ENCODE results near the gene CNTN4. TPM values are rescaled to one million over a fixed set of nuclear protein-coding genes. Genes with fewer than 3 reads are reported as not detected.

The CNTN4 gene
- total RNA-seq, 1 experiment from 2014 or later = 0.12 TPM

- DNase-seq (ENCODE audit: unreplicated experiment) = no peak
- TF ChIP-seq CTCF (IDR thresholded peaks at IDR 0.05; ENCODE audit: unreplicated experiment) = no peak
- no peaks in the 10 kb centered on the region for H3K36me3 Mint-ChIP-seq (ENCODE audit: insufficient read depth, unreplicated experiment)
- ChIA-PET POLR2A (no interaction called here), CTCF (no interaction called here)
- H3K4me3 Mint-ChIP-seq (ENCODE audit: unreplicated experiment) = no peak overlapping the region
- peaks cover 43% of the 10 kb centered on the region for H3K27me3 Mint-ChIP-seq (ENCODE audit: insufficient read depth, unreplicated experiment)
- H3K27ac Mint-ChIP-seq (ENCODE audit: low read depth, unreplicated experiment) = no peak overlapping the region
- intact Hi-C loops (cut with micrococcal nuclease) = no loop called here
- BruUV-seq (replicated peaks) = no TSS peak
- no peaks in the 10 kb centered on the region for H3K9me3 Mint-ChIP-seq (ENCODE audit: unreplicated experiment)
- H3K4me1 Mint-ChIP-seq (ENCODE audit: insufficient read depth, unreplicated experiment) = no peaks in the 10 kb centered on the region
Measured at GRCh38 chr3:2446146-2446545, 347.5 kb downstream of the CNTN4 start.

GRCh38 chr3:2452249-2452648 is 353.6 kb downstream of the CNTN4 start:
- no peak for TF ChIP-seq CTCF (IDR thresholded peaks at IDR 0.05; ENCODE audit: unreplicated experiment)
- no TSS peak for BruUV-seq (replicated peaks)
- DNase-seq (ENCODE audit: unreplicated experiment) = no peak
- Mint-ChIP-seq H3K4me3 (ENCODE audit: unreplicated experiment) (no peak overlapping the region), H3K36me3 (ENCODE audit: insufficient read depth, unreplicated experiment) (no peaks in the 10 kb centered on the region), H3K4me1 (ENCODE audit: insufficient read depth, unreplicated experiment) (peaks cover 5% of the 10 kb centered on the region), H3K27me3 (ENCODE audit: insufficient read depth, unreplicated experiment) (peaks cover 29% of the 10 kb centered on the region), H3K9me3 (ENCODE audit: unreplicated experiment) (no peaks in the 10 kb centered on the region), H3K27ac (ENCODE audit: low read depth, unreplicated experiment) (no peak overlapping the region)
- intact Hi-C loops (cut with micrococcal nuclease) = no loop called here
- POLR2A ChIA-PET = no interaction called here
- CTCF ChIA-PET = no interaction called here

- Mint-ChIP-seq H3K4me3 (ENCODE audit: unreplicated experiment) (no peak overlapping the region), H3K4me1 (ENCODE audit: insufficient read depth, unreplicated experiment) (peaks cover 5% of the 10 kb centered on the region), H3K27me3 (ENCODE audit: insufficient read depth, unreplicated experiment) (peaks cover 49% of the 10 kb centered on the region), H3K27ac (ENCODE audit: low read depth, unreplicated experiment) (no peak overlapping the region), H3K36me3 (ENCODE audit: insufficient read depth, unreplicated experiment) (no peaks in the 10 kb centered on the region), H3K9me3 (ENCODE audit: unreplicated experiment) (no peaks in the 10 kb centered on the region)
- CTCF ChIA-PET = no interaction called here
- BruUV-seq (replicated peaks) = no TSS peak
- TF ChIP-seq CTCF (IDR thresholded peaks at IDR 0.05; ENCODE audit: unreplicated experiment) = no peak
- no peak for DNase-seq (ENCODE audit: unreplicated experiment)
- POLR2A ChIA-PET = no interaction called here
- intact Hi-C loops (cut with micrococcal nuclease) = no loop called here
Measured at GRCh38 chr3:2454865-2455264, 356.2 kb downstream of the CNTN4 start.

GRCh38 chr3:2456788-2457187 is 358.1 kb downstream of the CNTN4 start:
- TF ChIP-seq CTCF (IDR thresholded peaks at IDR 0.05; ENCODE audit: unreplicated experiment) = no peak
- intact Hi-C loops (cut with micrococcal nuclease) = no loop called here
- POLR2A ChIA-PET = no interaction called here
- H3K9me3 Mint-ChIP-seq (ENCODE audit: unreplicated experiment) = no peaks in the 10 kb centered on the region
- DNase-seq (ENCODE audit: unreplicated experiment) = no peak
- peaks cover 5% of the 10 kb centered on the region for H3K4me1 Mint-ChIP-seq (ENCODE audit: insufficient read depth, unreplicated experiment)
- H3K27me3 Mint-ChIP-seq (ENCODE audit: insufficient read depth, unreplicated experiment) = peaks cover 53% of the 10 kb centered on the region
- CTCF ChIA-PET = interaction anchor here (0.9 kb wide), 1 partner anchor 32 kb away, joined by 3 read pairs; no protein-coding TSS in a partner anchor
- H3K36me3 Mint-ChIP-seq (ENCODE audit: insufficient read depth, unreplicated experiment) = no peaks in the 10 kb centered on the region
- H3K4me3 Mint-ChIP-seq (ENCODE audit: unreplicated experiment) = no peak overlapping the region
- no TSS peak for BruUV-seq (replicated peaks)
- no peak overlapping the region for H3K27ac Mint-ChIP-seq (ENCODE audit: low read depth, unreplicated experiment)
